Measurements from ENCODE around the gene VSX1.

- TF ChIP-seq, protein P1, sequence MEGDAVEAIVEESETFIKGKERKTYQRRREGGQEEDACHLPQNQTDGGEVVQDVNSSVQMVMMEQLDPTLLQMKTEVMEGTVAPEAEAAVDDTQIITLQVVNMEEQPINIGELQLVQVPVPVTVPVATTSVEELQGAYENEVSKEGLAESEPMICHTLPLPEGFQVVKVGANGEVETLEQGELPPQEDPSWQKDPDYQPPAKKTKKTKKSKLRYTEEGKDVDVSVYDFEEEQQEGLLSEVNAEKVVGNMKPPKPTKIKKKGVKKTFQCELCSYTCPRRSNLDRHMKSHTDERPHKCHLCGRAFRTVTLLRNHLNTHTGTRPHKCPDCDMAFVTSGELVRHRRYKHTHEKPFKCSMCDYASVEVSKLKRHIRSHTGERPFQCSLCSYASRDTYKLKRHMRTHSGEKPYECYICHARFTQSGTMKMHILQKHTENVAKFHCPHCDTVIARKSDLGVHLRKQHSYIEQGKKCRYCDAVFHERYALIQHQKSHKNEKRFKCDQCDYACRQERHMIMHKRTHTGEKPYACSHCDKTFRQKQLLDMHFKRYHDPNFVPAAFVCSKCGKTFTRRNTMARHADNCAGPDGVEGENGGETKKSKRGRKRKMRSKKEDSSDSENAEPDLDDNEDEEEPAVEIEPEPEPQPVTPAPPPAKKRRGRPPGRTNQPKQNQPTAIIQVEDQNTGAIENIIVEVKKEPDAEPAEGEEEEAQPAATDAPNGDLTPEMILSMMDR (IDR thresholded peaks at IDR 0.05): no peak
- TF ChIP-seq POLR2A (IDR thresholded peaks at IDR 0.05): no peak
Measured at GRCh38 chr20:25087186-25087929, 5.4 kb upstream of the VSX1 start.

All from upper lobe of left lung (tissue), 4 donors.